H1 (cell line): ENCODE results near the gene TTC27. TPM values are rescaled to one million over a fixed set of nuclear protein-coding genes. Genes with fewer than 3 reads are reported as not detected.

Experiments used
- ASH2L ChIP-seq: fragments of 200-600, 300-600 bp; sonication (generic); IDR thresholded peaks from one replicate; pipeline ENCODE4 v1.7.1; 2017; ENCODE audit warnings: low read length
- CHD7 ChIP-seq: fragments of 300-600 bp; sonication (generic); IDR thresholded peaks from 2 replicates; pipeline ENCODE4 v1.7.1; 2012; ENCODE audit warnings: low read length, moderate library complexity, mild to moderate bottlenecking, inconsistent platforms; ENCODE audit not compliant: insufficient replicate concordance
- FOSL1 ChIP-seq: IDR thresholded peaks from 2 replicates; pipeline ENCODE4 v1.6.1; 2011; ENCODE audit warnings: mild to moderate bottlenecking, low read depth, low read length, moderate library complexity; ENCODE audit not compliant: insufficient read depth
- KDM4A ChIP-seq: IDR thresholded peaks from one replicate; pipeline ENCODE4 v1.7.1; 2012; ENCODE audit warnings: low read depth, mild to moderate bottlenecking, moderate library complexity, low read length, inconsistent platforms; ENCODE audit not compliant: severe bottlenecking
- POLR2AphosphoS5 ChIP-seq: IDR thresholded peaks from 2 replicates; pipeline ENCODE4 v1.6.1; 2011; ENCODE audit warnings: low read depth, low read length
- RAD21 ChIP-seq, 2 experiments: IDR thresholded peaks in 1 of 2; conservative IDR thresholded peaks in 1 of 2; 2 replicates each; pipeline ENCODE4 v1.6.1; 2011; ENCODE audit warnings: low read depth in 2 of 2, low read length in 2 of 2, improper control_type of control experiment in 1 of 2, inconsistent platforms in 1 of 2, mild to moderate bottlenecking in 1 of 2, moderate library complexity in 1 of 2
- SIN3A ChIP-seq, 2 experiments: IDR thresholded peaks in 1 of 2; conservative IDR thresholded peaks in 1 of 2; 2 replicates each; pipeline ENCODE4 v1.6.1; 2011 to 2012; ENCODE audit warnings: low read length in 2 of 2, improper control_type of control experiment in 1 of 2, low read depth in 1 of 2, mild to moderate bottlenecking in 1 of 2
- SP1 ChIP-seq: IDR thresholded peaks from 2 replicates; pipeline ENCODE4 v1.6.1; 2011; ENCODE audit warnings: low read depth, low read length
- TCF12 ChIP-seq: IDR thresholded peaks from 2 replicates; pipeline ENCODE4 v1.6.1; 2011; ENCODE audit warnings: low read depth, mild to moderate bottlenecking, low read length
- ZNF274 ChIP-seq: IDR thresholded peaks from 2 replicates; pipeline ENCODE4 v1.7.0; 2012; ENCODE audit warnings: low read length, borderline replicate concordance; ENCODE audit errors: extremely low read depth
- polyA plus RNA-seq, 7 experiments: library from polyadenylated mRNA; depleted of rRNA in 3 of 7; stranded (reverse) in 5 of 7; unstranded in 2 of 7; fragments of >200 nt in 5 of 7; fragments of 200-250 nt in 2 of 7; gene quantifications; 1 replicate in 5 of 7; 2 replicates in 1 of 7; 4 replicates in 1 of 7; pipeline versions ENCODE4 v1.2.1 to v1.2.3, GENCODE V29; 2011 to 2013; ENCODE audit warnings: missing spikeins in 2 of 7, mixed read lengths in 2 of 7
- total RNA-seq: library from RNA; stranded (reverse); fragmentation: NEBNext Ultra II Directional; extraction: Animal tissue kit (Norgen Biotek cat#: 25700); gene quantifications from 2 replicates; pipeline ENCODE4 v1.2.1, GENCODE V29; 2021
- TF ChIP-seq, protein P1 (sequence below): IDR thresholded peaks from 2 replicates; pipeline ENCODE4 v1.6.1; 2011; ENCODE audit warnings: low read length, improper control_type of control experiment

The TTC27 gene
- total and polyA plus RNA-seq, 2 of the 8 experiments (the other 6 are each of a cell fraction or from before 2014, with no cell fraction given): 13.8 to 29.1 TPM

DNA sequence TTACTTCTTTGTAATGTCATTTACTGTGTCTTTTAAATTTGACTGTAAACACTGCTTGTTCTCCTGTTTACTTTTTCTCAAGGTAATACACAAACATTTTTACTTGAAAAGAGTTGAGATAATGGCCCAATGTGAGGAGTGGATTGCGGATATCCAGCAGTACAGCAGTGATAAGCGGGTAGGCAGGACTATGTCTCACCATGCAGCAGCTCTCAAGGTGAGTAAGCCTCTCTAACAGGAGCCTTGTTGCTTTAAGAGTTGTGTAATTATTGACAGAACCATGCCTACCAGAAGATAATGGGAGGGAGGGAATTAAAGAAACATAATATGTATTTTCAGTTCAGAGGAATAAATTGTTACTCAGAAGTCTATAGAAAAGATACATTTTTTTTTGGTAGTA lies 16.5 kb upstream of the TTC27 start (continued):
- TF ChIP-seq CHD7 (no peak), ZNF274 (no peak), TCF12 (no peak), SP1 (no peak), KDM4A (no peak), SIN3A (conservative IDR thresholded peaks at IDR 0.05 in 1 of 2, IDR thresholded peaks at IDR 0.05 in 1 of 2; ENCODE audit: low read depth in 1 of 2, low read length in 2 of 2) (no peak), RAD21 (IDR thresholded peaks at IDR 0.05 in 1 of 2, conservative IDR thresholded peaks at IDR 0.05 in 1 of 2; ENCODE audit: low read depth in 2 of 2, low read length in 2 of 2) (no peak), ASH2L (no peak), FOSL1 (no peak), POLR2AphosphoS5 (no peak)
- TF ChIP-seq, protein P1, sequence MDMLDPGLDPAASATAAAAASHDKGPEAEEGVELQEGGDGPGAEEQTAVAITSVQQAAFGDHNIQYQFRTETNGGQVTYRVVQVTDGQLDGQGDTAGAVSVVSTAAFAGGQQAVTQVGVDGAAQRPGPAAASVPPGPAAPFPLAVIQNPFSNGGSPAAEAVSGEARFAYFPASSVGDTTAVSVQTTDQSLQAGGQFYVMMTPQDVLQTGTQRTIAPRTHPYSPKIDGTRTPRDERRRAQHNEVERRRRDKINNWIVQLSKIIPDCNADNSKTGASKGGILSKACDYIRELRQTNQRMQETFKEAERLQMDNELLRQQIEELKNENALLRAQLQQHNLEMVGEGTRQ: no peak
